Activated effector memory CD4-positive, alpha-beta T cell treated with anti-CD3 and anti-CD28 coated beads, Interleukin-2, amount 50 U/mL, for 16 hours (primary cell): ENCODE measurements around the gene B4GALT6.

Experiments
- DNase-seq: peaks from one replicate; pipeline ENCODE4 v3.0.0-alpha.2; 2020

The B4GALT6 gene

GRCh38 chr18:31658670-31659575 is 25.5 kb downstream of the B4GALT6 start:
- no peak for DNase-seq

- peak; percentile 71 for DNase-seq
Measured at GRCh38 chr18:31657823-31658669, 26.3 kb downstream of the B4GALT6 start.

GRCh38 chr18:31656754-31657153 is 27.6 kb downstream of the B4GALT6 start:
- DNase-seq: no peak

- DNase-seq: no peak
Measured at GRCh38 chr18:31655354-31655753, 29.0 kb downstream of the B4GALT6 start.

- DNase-seq: no peak
Measured at GRCh38 chr18:31652877-31653276, 31.5 kb downstream of the B4GALT6 start.

GRCh38 chr18:31652357-31652756 is 32.0 kb downstream of the B4GALT6 start:
- no peak for DNase-seq

- no peak for DNase-seq
Measured at GRCh38 chr18:31651369-31651768, 33.0 kb downstream of the B4GALT6 start.

GRCh38 chr18:31649978-31650719 is 34.2 kb downstream of the B4GALT6 start:
- no peak for DNase-seq

GRCh38 chr18:31649449-31649848 is 34.9 kb downstream of the B4GALT6 start:
- DNase-seq: no peak

GRCh38 chr18:31648966-31649429 is 35.4 kb downstream of the B4GALT6 start:
- DNase-seq: no peak

GRCh38 chr18:31648458-31648857 is 35.9 kb downstream of the B4GALT6 start:
- DNase-seq: no peak

- no peak for DNase-seq
Measured at GRCh38 chr18:31647127-31647753, 37.1 kb downstream of the B4GALT6 start.

GRCh38 chr18:31646332-31647126 is 37.9 kb downstream of the B4GALT6 start:
- no peak for DNase-seq

- DNase-seq: no peak
Measured at GRCh38 chr18:31645411-31645810, 39.0 kb downstream of the B4GALT6 start.

- DNase-seq: no peak
Measured at GRCh38 chr18:31643003-31643402, 41.4 kb downstream of the B4GALT6 start.

GRCh38 chr18:31637445-31637844 is 46.9 kb downstream of the B4GALT6 start:
- no peak for DNase-seq

GRCh38 chr18:31636387-31636786 is 48.0 kb downstream of the B4GALT6 start:
- no peak for DNase-seq

- no peak for DNase-seq
Measured at GRCh38 chr18:31634331-31634713, 50.1 kb downstream of the B4GALT6 start.

- DNase-seq: no peak
Measured at GRCh38 chr18:31633392-31634330, 50.7 kb downstream of the B4GALT6 start.

GRCh38 chr18:31632356-31632755 is 52.0 kb downstream of the B4GALT6 start:
- DNase-seq: no peak
